Astrocyte (in vitro differentiated cells and primary cell): ENCODE data around the gene ANO4. TPM values are rescaled to one million over a fixed set of nuclear protein-coding genes. Genes with fewer than 3 reads are reported as not detected.

Experiments used
- DNase-seq: peaks from one replicate; pipeline ENCODE4 v3.0.0-alpha.2; 2010; ENCODE audit warnings: low read depth
- FAIRE-seq: peaks from 2 replicates; lab custom pipeline; 2011; peaks lifted over from hg19 to GRCh38; lab: Jason Lieb, UNC
- H2AFZ ChIP-seq: 2 replicates; pipeline ENCODE4 v1.6.0; 2012; ENCODE audit warnings: low read depth, low read length, inconsistent platforms
- H3K27ac ChIP-seq: 2 replicates; pipeline ENCODE4 v1.5.1; 2011; ENCODE audit warnings: low read depth, low read length, inconsistent platforms
- H3K27me3 ChIP-seq: 2 replicates; pipeline ENCODE4 v1.6.0; 2011; ENCODE audit warnings: low read length, inconsistent platforms; ENCODE audit not compliant: insufficient read depth
- H3K36me3 ChIP-seq: 2 replicates; pipeline ENCODE4 v1.5.1; 2011; ENCODE audit warnings: low read length, inconsistent platforms; ENCODE audit not compliant: insufficient read depth
- H3K4me1 ChIP-seq: 2 replicates; pipeline ENCODE4 v1.5.1; 2011; ENCODE audit warnings: low read length, inconsistent platforms; ENCODE audit not compliant: insufficient read depth
- H3K4me2 ChIP-seq: 2 replicates; pipeline ENCODE4 v1.6.0; 2012; ENCODE audit warnings: low read length, inconsistent platforms
- H3K4me3 ChIP-seq: 2 replicates; pipeline ENCODE4 v1.5.1; 2011; ENCODE audit warnings: low read depth, mild to moderate bottlenecking, low read length, inconsistent platforms; ENCODE audit not compliant: insufficient read depth
- H3K79me2 ChIP-seq: 2 replicates; pipeline ENCODE4 v1.6.0; 2012; ENCODE audit warnings: mild to moderate bottlenecking, low read length, inconsistent platforms; ENCODE audit not compliant: insufficient read depth
- H3K9ac ChIP-seq: 2 replicates; pipeline ENCODE4 v1.6.0; 2012; ENCODE audit warnings: mild to moderate bottlenecking, low read length, inconsistent platforms
- H3K9me3 ChIP-seq: 2 replicates; pipeline ENCODE4 v1.5.1; 2012; ENCODE audit warnings: low read depth, mild to moderate bottlenecking, low read length, inconsistent platforms; ENCODE audit not compliant: insufficient read depth
- H4K20me1 ChIP-seq: 2 replicates; pipeline ENCODE4 v1.6.0; 2012; ENCODE audit warnings: low read length, inconsistent platforms; ENCODE audit not compliant: insufficient read depth
- H3K27ac Mint-ChIP-seq: one replicate; pipeline ENCODE4 v1.8.0; 2021; ENCODE audit warnings: mild to moderate bottlenecking, mixed read lengths; ENCODE audit not compliant: unreplicated experiment
- H3K27me3 Mint-ChIP-seq: one replicate; pipeline ENCODE4 v1.8.0; 2021; ENCODE audit warnings: low read depth, mixed read lengths; ENCODE audit not compliant: unreplicated experiment
- H3K36me3 Mint-ChIP-seq: one replicate; pipeline ENCODE4 v1.8.0; 2021; ENCODE audit warnings: low read depth, mixed read lengths; ENCODE audit not compliant: unreplicated experiment
- H3K4me1 Mint-ChIP-seq: one replicate; pipeline ENCODE4 v1.8.0; 2021; ENCODE audit warnings: low read depth, mixed read lengths; ENCODE audit not compliant: unreplicated experiment
- H3K4me3 Mint-ChIP-seq: one replicate; pipeline ENCODE4 v1.8.0; 2021; ENCODE audit warnings: mild to moderate bottlenecking, moderate library complexity, mixed read lengths; ENCODE audit not compliant: unreplicated experiment
- H3K9me3 Mint-ChIP-seq: one replicate; pipeline ENCODE4 v1.8.0; 2021; ENCODE audit warnings: mild to moderate bottlenecking, mixed read lengths; ENCODE audit not compliant: unreplicated experiment
- EZH2 ChIP-seq: IDR thresholded peaks from 2 replicates; pipeline ENCODE4 v1.6.1; 2012; ENCODE audit warnings: mild to moderate bottlenecking, low read length, inconsistent platforms; ENCODE audit not compliant: insufficient read depth
- total RNA-seq: library from RNA; stranded (reverse); gene quantifications from 2 replicates; pipeline ENCODE4 v1.2.1, GENCODE V29; 2021
- TF ChIP-seq, protein P1 (sequence below): IDR thresholded peaks from 2 replicates; pipeline ENCODE4 v1.5.1; 2011; ENCODE audit warnings: low read depth, mild to moderate bottlenecking, inconsistent platforms, low read length, moderate library complexity; ENCODE audit not compliant: insufficient read depth

Gene ANO4
- total RNA-seq, 1 donor from 2014 or later: 41.3 TPM

DNA sequence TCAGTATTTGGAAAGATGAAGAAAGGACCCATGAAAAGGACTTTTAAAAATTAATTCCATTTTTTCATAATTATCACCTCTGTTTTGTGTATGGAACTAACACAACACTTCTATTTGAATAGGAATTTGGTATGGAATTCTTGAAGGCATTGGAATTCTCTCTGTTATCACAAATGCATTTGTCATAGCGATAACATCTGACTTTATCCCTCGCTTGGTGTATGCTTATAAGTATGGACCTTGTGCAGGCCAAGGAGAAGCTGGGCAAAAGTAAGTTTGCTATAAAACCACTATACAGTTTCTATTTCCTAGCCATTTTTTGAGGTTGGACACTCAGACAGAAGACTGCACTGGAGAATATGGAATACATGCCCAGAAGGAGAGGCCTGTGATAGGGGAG is 316.9 kb downstream of the ANO4 start:
- TF ChIP-seq, protein P1, sequence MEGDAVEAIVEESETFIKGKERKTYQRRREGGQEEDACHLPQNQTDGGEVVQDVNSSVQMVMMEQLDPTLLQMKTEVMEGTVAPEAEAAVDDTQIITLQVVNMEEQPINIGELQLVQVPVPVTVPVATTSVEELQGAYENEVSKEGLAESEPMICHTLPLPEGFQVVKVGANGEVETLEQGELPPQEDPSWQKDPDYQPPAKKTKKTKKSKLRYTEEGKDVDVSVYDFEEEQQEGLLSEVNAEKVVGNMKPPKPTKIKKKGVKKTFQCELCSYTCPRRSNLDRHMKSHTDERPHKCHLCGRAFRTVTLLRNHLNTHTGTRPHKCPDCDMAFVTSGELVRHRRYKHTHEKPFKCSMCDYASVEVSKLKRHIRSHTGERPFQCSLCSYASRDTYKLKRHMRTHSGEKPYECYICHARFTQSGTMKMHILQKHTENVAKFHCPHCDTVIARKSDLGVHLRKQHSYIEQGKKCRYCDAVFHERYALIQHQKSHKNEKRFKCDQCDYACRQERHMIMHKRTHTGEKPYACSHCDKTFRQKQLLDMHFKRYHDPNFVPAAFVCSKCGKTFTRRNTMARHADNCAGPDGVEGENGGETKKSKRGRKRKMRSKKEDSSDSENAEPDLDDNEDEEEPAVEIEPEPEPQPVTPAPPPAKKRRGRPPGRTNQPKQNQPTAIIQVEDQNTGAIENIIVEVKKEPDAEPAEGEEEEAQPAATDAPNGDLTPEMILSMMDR: no peak
- no peak for TF ChIP-seq EZH2

DNA sequence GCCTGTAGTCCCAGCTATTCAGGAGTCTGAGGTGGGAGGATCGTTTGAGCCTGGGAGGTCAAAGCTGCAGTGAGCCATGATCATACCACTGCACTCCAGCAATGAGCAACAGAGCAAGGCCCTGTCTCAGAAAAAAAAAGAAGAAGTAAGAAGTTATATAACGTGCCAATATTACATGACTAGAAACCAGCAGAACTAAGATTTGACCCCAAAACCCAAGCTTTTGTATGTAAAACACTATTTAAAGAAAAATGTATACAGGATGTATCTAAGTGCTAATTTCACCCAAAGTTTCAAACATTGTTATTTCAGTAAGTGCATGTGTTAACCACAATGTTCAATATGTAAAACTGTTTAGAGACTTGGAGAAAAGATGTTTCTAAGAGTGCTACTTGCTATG is 320.8 kb downstream of the ANO4 start:
- Mint-ChIP-seq H3K4me1 (no peaks in the 10 kb centered on the region), H3K36me3 (peaks cover 28% of the 10 kb centered on the region), H3K27me3 (no peaks in the 10 kb centered on the region), H3K4me3 (no peak overlapping the region), H3K9me3 (no peaks in the 10 kb centered on the region), H3K27ac (no peak overlapping the region)
- H3K4me1 ChIP-seq: no peaks in the 10 kb centered on the region
- TF ChIP-seq EZH2: no peak
- TF ChIP-seq, protein P1: no peak
- H3K9ac ChIP-seq: no peak overlapping the region
- FAIRE-seq: no peak
- no peak overlapping the region for H2AFZ ChIP-seq
- H3K27me3 ChIP-seq: no peaks in the 10 kb centered on the region
- H3K79me2 ChIP-seq: no peaks in the 10 kb centered on the region
- no peak for DNase-seq
- no peaks in the 10 kb centered on the region for H3K9me3 ChIP-seq
- H3K4me3 ChIP-seq: no peak overlapping the region
- H3K4me2 ChIP-seq: no peak overlapping the region
- H4K20me1 ChIP-seq: no peaks in the 10 kb centered on the region
- no peak overlapping the region for H3K27ac ChIP-seq
- H3K36me3 ChIP-seq: no peaks in the 10 kb centered on the region

More for the DNA sequence above, 316.9 kb downstream of the ANO4 start:
- Mint-ChIP-seq H3K27me3 (no peaks in the 10 kb centered on the region), H3K4me3 (no peak overlapping the region), H3K4me1 (no peaks in the 10 kb centered on the region), H3K27ac (no peak overlapping the region), H3K36me3 (peaks cover 12% of the 10 kb centered on the region), H3K9me3 (no peaks in the 10 kb centered on the region)
- no peaks in the 10 kb centered on the region for H4K20me1 ChIP-seq
- H3K4me3 ChIP-seq: no peak overlapping the region
- no peak overlapping the region for H3K4me2 ChIP-seq
- H3K27ac ChIP-seq: no peak overlapping the region
- H3K27me3 ChIP-seq: no peaks in the 10 kb centered on the region
- DNase-seq: peak; percentile 7
- no peak overlapping the region for H2AFZ ChIP-seq
- no peaks in the 10 kb centered on the region for H3K36me3 ChIP-seq
- H3K9me3 ChIP-seq: no peaks in the 10 kb centered on the region
- H3K4me1 ChIP-seq: no peaks in the 10 kb centered on the region
- no peak for FAIRE-seq
- no peak overlapping the region for H3K9ac ChIP-seq
- H3K79me2 ChIP-seq: no peaks in the 10 kb centered on the region

DNA sequence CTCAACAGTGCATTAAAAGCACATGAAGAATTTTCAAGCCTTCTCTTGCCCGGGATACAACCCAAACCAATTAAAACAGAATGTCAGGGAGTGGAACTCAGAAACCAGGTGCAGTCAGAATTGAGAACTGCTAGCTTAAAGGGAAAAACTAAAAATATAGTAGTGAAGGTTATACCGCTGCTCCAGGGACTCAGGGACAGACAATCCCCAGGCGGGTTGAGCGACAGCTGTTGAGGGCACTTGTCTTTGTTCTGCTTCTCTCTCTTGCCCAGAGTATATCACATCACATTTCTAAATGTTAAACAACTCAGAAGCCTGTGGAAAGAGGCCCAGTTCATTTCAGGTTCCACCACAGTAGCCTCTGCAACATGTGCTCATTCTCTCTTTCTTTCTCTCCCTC is 322.3 kb downstream of the ANO4 start:
- Histone ChIP-seq H3K27me3 (no peaks in the 10 kb centered on the region), H3K9ac (no peak overlapping the region), H3K4me2 (no peak overlapping the region), H2AFZ (no peak overlapping the region), H3K9me3 (no peaks in the 10 kb centered on the region), H3K36me3 (no peaks in the 10 kb centered on the region), H4K20me1 (no peaks in the 10 kb centered on the region), H3K27ac (no peak overlapping the region), H3K79me2 (no peaks in the 10 kb centered on the region), H3K4me1 (no peaks in the 10 kb centered on the region), H3K4me3 (no peak overlapping the region)
- TF ChIP-seq EZH2: no peak
- TF ChIP-seq, protein P1: no peak
- Mint-ChIP-seq H3K27me3 (no peaks in the 10 kb centered on the region), H3K9me3 (peaks cover 2% of the 10 kb centered on the region), H3K27ac (no peak overlapping the region), H3K4me1 (no peaks in the 10 kb centered on the region), H3K36me3 (peaks cover 37% of the 10 kb centered on the region), H3K4me3 (no peak overlapping the region)
- DNase-seq: no peak
- no peak for FAIRE-seq
